Left kidney (tissue), 2 donors: ENCODE data around the gene SIL1. TPM values are rescaled to one million over a fixed set of nuclear protein-coding genes. Genes with fewer than 3 reads are reported as not detected.
"Not testable (repeated sequence)": the region's sequence is repeated elsewhere in the genome, so short reads cannot be mapped to it uniquely, and the experiment has no call there.

Experiments used
- DNase-seq: peaks from one replicate; pipeline ENCODE4 v3.0.0-alpha.2; 2013
- polyA plus RNA-seq: library from polyadenylated mRNA; unstranded; fragments of 120-200 nt; gene quantifications from one replicate; pipeline ENCODE4 v1.2.1, GENCODE V29; 2013; ENCODE audit not compliant: insufficient read length

SIL1 gene
- polyA plus RNA-seq, 1 donor: 47.8 TPM

DNA sequence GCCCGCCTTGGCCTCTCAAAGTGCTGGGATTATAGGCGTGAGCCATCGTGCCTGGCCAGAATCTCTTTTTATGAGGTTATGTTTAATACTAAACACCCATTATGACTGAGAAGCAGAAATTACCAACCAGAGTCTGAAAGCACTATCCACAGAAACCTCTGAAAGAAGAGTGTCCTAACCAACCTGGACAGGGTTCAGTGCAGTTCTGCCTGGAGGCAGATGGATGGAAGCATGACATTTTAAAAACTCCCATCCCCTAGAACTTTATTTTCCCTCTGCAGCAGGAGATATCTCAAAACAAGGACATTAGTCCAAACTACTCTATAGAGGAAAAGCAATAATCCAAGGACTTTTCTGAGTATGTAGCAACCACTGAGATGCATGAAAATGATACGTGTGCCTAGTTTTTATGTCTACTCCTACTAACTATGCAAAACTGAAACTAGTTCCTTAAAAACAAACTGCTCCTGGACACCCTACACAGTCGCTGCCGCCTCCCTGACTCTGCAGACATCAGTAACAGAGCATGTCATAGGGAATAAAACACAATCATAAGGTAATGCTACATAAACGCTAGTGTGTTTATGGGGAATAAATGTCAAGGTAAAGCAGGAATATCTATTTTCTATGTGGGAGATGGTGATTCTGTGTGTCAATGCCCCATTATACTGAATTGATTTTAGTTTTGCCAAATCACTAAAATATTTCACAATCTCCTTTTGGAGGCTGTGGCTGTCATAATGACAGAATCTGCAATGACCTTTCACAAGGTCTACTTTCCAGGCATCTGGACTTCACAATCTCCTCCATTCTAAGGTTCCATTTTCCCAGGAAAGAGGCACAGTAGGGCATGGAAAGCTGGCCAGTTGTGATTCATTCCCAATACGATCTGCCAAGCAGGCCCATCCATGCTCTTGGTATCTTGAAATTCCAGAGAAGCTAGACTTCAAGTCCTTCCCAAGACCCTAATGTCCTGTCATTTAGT lies 122.8 kb downstream of the SIL1 start:
- no peak for DNase-seq

DNA sequence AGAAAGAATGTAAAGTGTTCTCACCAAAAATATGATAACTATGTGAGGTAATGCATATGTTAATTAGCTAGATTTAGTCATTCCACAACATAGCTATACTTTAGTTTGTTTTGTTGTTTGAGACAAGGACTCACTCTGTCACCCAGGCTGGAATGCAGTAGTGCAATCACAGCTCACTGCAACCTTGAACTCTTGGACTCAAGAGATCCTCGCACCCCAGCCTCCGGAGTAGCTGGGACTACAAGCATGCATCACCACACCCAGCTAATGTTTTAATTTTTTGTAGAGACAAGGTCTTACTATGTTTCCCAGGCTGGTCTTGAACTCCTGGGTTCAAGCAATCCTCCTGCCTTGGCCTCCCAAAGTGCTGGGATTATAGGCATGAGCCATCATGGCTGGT lies 124.2 kb downstream of the SIL1 start:
- not testable (repeated sequence) for DNase-seq

DNA sequence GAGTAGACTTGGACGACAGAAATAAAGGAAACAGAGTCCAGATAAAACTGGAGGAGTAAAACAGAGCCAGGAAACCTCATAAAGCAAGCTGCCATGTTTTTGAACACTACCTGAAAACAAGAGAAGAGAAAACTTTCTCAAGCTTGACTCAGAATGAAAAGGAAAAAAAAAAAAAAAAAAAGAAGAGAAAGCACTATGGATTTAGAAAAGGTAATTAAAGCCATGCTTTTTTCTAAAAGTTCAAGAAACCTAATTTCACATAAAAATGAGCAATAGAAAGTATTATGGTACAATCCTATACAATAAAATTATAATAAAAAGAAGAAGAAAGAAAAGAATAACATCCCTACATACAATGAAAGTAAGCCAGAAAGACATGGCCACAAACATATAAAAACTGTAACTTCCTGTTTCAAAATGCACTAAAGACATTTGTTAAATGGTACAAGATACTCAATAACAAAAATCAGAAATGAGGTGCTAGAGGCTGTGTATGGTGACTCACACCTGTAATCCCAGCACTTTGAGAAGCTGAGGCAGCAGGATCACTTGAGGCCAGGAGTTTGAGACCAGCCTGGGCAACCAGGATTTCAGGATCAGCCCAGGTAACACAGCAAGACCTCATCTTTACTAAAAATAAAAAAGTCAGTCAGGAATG lies 129.5 kb downstream of the SIL1 start:
- no peak for DNase-seq

DNA sequence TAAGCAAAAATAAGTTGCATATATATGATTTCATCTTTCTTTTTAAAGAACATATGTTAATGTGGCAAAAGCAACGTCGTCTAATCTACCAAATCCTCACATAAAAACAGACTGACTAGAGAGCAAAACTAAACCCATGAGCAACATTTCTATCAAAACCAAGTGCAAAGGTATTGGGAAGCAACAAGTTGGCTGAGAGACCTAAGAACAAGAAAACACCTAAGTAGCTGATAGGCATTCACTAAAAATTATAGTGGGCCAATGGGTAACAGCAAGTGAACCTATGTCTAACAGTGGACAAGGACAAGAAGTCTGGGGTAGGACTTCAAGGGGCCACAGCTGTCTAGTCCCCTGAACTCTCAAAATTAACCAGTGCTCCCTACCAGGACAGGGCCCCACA lies 130.1 kb downstream of the SIL1 start:
- no peak for DNase-seq

DNA sequence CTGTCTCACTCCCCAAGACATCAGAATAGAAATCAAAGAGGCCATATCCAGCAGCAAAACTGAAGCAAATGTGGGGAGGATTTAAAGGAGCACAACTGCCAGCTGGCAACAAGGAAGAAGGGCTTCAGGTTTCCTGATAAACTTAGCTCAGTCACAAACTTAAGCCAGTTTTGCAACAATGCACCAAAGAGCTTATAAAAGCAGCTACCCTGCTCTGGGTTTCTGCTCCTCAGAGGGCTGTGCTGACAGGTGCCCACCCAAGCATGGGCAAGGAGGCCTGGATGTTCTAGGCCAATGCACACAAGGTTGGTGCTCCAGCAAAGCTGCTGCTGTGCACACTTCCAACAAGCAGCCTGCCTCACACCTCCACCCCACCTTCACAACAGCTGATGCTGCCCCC lies 132.9 kb downstream of the SIL1 start:
- no peak for DNase-seq

DNA sequence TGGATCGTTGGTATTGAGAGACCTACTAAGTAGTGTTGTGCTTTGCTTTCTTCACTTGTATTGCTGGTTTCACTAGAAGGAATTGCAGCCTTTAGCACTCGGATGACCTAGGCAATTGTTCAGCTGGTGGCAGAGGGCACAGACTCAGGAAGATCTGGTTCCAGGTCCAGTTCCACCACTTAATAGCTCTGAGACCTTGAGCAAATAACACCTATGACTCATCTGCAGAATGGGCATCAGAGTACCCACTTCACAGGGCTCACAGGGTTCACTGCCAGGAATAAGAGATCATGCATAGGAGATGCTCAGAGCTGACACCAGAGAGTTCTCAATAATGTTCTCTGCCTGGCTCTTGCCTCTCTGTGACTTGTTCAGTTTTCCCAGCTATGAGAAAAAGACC lies 133.6 kb downstream of the SIL1 start:
- no peak for DNase-seq

DNA sequence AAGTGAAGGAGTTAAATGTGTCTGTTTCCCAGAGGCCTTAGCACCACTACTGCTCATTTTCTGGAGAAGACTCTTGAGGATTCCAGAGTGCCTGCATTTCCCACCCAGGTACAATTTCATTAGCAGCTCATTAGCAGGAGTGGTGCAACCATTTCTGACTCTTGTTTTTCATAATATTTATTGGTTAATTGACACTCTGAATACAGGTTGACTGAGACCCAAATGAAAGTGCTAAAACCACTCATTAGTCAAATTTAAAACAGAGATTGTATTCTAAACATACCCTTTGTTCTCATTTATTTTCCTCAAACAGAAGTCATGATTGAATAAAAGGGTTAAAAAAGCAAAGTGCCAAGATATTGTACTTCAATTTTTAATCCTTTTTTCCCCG lies 134.5 kb downstream of the SIL1 start:
- no peak for DNase-seq

DNA sequence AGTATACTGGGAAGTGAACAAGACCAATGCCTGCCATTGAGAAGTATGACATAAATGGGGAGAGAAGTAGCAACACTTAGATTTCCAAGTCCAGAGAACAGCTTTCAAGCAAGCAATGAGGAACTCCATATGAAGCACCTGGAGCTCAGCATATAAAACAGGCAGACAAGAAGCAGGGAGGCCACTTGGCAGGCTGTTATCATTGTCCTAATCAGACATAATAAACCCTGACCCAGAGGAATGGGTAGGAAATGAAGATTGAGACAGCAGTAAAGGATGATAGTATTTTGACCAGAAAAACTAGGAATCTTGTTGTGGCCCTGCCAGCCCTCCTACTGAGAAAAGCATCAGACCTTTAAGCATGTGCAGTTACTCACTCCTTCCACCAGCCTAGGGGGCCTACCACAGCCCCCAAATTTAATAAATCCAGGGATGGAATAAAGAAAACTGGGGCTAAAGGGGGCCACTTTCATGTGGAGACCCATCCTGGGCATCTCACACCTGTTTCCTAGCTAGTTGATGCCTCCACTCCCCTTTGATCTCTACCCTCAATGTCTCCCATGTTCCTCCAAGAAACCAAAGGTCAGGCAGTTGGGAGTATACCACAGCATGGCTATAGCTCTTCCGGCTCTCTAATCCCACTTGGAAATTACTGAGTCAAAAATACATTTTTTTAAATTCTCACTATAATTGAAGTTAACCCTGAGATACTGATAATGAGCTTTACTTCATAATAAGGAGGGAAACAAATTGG lies 135.1 kb downstream of the SIL1 start:
- DNase-seq: no peak

DNA sequence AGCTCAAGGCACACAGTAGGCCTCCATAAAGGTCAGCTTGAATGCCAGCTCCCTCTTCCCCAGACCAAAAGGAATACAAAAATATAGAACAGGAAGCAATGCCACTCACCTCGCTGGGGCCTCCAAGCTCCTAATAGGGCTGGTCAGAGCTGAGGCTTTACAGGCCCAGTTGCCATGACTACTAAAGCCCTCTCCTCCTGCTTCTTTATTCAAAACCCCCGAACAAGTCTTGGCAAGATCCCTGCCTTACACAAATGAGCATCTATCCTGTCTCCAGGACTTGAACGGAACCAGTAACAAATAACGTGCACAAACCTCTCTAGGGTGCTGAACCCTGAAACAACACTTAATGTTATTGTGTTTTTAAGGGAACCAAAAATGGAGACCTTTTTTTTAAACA lies 136.3 kb downstream of the SIL1 start:
- no peak for DNase-seq

DNA sequence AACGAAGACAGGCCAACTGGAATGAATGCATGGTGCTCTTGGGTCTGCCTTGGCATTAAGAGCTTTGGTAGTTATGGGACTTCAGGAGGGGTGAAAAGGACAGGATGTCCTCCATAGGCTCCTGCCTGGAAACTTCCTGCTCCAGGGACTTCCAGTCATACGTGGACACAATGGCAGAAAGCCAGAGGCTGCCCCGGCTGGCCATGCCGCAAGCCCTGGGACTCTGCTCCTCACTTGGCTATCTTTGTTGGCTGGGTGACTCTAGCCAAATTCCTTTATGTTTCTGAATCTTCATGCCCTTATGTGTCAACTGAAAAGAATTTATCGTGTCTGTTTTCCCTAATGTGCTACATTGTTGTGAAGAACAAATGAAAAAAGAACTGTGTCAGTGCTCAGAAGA lies 136.9 kb downstream of the SIL1 start:
- no peak for DNase-seq

DNA sequence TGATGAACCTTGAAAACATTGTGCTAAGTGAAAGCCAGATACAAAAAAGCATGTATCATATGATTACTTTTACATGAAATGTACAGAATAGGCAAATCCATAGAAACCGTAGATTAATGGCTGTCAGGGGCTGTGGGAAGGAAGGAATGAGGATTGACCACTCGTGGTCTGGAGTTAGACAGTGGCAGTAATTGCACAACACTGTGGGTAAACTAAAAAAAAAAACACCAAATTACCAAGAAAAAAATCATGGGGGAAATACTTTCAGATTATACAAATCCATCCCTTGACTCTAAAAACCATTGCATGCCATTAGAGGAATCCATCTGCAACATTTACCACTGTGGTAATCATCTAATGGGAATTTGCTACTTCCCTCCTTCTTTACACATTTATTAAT lies 140.0 kb downstream of the SIL1 start:
- DNase-seq: no peak

DNA sequence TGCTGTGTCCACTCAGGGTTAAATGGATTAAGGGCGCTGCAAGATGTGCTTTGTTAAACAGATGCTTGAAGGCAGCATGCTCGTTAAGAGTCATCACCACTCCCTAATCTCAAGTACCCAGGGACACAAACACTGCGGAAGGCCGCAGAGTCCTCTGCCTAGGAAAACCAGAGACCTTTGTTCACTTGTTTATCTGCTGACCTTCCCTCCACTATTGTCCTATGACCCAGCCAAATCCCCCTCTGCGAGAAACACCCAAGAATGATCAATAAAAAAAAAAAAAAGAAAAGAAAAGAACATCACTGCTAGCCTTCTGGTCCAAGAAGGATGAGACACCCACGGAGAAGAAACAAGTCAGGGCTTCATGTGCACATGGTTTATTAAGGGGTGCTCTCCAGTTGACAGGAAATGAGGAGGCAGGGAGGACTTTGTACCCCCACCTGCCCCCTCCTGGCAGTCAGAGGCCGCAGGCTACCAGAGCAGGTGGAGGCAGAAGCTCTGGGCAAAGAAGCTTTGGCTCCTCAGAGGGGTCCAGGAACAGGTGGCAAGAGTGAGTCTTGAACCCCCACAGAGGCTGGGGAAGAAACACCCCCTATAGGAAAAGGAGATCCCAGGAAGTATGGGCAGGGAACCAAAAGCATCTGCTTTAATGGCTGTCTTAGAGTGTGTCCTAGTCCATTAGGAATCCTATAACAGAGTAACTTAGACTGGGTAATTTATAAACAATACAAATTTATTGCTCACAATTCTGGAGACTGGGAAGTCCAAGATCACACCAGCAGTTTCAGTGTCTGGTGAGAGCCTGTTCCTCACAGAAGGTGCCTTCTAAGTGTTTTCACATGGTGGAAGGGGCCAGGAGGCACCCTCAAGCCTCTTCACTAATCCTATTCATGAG lies 140.9 kb downstream of the SIL1 start:
- DNase-seq: not testable (repeated sequence)

DNA sequence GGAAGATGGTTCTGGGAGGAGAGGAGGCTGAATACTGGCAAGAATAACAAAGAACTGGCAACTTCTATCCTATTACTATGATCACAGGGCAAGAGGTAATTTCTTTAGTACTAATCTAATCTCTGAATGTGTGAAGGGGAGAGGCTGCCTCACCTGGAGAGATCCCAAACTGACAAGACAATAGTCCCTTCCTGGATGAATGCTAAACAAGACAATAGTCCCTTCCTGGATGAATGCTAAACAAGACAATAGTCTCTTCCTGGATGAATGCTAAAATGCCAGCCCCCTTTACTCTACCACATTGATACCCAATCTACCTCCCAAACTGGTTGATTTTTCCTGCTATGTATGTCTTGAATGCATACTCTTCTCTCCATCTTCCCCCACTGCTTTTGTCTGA lies 145.2 kb downstream of the SIL1 start:
- DNase-seq: no peak

DNA sequence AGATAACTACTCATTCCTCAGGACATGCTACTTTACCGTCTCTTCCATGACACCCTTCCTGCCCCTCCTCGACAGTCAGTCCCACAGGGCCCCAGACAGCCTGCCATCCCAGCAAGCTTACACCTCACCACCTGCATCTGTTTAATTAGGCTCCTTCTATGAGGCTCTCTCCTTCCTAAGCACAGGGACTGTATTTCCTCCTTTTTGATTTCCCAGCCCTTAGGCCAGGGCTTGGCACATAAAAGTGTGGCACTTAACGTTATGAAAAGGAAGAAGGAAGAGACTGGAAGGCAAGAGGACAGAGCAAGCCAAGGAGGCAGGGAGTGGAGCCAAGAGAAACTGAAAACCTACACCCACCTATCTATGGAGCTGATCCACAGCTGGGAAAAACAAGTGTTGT lies 146.8 kb downstream of the SIL1 start:
- DNase-seq: no peak

DNA sequence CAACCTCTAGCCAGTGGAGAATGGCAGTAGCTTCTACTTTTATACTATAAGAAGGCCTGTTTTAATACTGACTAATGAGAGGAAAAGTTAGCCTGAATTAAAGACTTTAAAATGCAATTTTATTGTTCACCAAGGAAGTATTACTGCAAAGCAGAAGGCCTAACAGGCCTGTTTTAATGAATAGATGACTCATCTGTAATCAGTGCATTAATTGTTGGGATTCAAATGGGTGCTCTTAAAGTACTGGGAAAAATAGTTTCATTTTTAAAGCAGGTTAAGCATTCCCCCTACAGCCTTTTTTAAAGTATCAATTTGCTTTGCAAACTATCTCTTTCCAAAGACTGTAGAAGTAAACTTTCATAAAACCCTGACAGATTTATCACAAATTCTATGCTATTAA lies 147.7 kb downstream of the SIL1 start:
- DNase-seq: no peak

DNA sequence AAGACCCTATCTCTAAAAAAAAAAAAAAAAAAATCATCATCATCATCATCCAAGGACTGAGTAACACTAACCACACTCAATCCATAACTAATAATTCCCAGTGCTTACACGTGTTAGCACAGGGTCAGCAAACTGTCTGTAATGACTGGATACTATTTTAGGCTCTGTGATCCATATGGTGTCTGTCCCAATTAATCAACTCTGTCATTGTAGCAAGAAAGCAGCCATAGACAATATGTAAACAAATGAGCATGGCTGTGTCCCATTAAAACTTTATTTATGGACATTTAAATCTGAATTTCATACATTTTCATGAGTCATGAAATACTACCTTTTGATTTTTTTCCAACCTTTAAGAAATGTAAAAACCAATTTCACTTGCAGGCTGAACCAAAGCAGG lies 148.4 kb downstream of the SIL1 start:
- DNase-seq: no peak

DNA sequence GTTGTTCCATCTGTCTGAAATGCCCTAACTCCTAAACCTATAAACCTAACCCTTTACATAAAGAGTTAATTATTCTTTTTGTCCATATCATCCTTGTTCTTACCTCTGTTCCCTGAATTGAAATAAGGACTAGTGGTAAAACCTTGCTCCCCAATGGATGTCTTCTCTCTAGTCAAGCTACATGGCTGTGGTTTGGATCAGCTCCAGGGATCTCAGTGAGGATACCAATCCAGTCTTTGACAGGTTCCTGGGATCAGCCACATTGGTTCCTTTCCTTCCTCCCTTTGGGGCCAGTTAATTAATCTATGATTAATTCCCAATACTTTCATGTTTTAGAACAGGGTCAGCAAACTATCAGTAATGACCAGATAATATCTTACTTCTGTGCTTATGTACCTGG lies 151.6 kb downstream of the SIL1 start:
- DNase-seq: no peak

DNA sequence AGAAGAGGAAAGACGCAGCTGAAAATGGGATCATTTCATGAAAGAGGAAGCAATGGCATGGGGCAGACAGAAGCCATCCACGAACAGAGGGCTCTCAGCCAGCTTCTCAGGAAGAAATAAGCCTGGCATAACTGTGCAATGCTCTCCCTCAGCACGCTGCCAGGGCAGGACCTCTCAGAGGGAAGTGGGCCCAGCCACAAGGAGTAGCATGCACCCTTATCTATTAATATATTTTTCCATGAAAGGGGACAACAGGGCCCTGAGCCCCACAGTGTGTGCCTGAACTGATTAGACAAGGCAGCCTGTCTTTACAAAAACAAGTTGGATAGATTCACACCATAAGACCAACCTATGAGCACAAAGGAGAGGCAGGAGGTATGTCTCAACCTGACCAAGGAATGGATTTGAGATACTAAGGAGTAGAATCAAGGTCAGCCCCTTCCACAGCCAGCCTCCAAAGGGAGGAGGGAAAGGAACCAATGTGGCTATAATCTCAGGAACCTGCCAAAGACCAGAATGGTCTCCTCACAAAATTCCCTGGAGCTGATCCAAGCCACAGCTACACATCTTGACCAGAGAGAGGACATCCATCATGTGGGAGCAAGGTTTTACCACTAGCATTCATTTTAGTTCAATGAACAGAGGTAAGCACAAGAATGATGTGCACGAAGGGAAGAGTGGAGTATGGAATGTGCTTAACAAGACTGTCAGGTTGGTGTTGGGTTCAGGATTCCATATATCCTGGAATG lies 154.8 kb downstream of the SIL1 start:
- DNase-seq: no peak

DNA sequence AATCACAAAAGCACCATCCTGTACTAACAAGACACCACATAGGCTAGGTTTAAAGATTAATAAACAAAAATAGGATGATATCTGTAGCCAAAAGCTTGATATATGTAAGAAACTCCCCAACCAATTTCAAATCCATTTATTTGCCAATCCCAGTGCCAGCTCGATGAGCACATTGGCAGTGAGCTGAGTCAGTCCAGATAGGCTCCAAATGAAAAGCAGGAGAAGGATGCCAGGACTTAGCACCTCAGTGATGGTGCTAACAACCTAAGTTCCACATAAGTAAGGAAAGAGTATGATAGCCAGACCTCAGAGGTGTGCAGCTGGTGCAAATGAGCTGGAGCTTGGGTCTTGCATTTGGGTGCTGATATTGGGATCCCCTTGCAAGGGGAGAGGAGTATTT lies 158.1 kb downstream of the SIL1 start:
- DNase-seq: no peak

DNA sequence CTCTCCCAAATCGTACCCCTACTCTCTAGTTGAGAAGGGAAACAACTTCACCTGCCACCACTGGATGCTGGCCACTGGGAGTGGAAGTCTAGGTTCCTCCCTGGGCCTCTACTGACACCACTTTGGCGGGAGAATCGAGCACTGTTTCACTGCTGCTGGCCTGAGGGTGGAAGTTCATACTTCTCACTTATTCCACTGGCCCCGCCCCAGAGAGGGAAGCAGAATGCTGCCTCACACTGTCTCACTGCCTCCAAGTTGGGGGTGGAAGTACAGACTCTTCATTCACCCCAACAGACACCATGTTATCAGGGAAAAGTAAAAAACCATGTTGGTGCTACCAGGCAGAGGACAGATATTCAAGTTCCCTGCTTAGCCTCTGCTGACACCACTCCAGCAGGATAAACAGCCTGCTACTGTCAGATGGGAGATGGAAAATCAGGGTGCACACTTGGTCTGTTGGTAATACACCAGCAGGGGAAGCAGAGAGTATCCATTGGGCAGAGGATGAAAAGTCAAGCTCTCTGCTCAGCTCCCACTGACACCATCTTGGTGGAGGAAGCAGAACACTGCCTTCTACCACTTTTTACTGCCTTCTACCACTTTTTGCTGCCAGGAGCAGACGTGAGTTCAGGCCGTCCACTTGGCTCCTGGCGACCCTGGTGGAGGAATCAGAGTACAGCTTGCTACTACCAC lies 159.4 kb downstream of the SIL1 start:
- DNase-seq: no peak
